Suprapubic skin (tissue), 4 donors: ENCODE data around the gene EPB41L2. TPM values are rescaled to one million over a fixed set of nuclear protein-coding genes. Genes with fewer than 3 reads are reported as not detected.

ENCODE experiments used
- DNase-seq, 2 donors: peaks; one replicate each; pipeline ENCODE4 v3.0.0-alpha.2; 2019; ENCODE audit warnings: low spot score in 2 of 2
- H3K27ac ChIP-seq: fragments of 200-600 bp; sonication (generic); one replicate; pipeline ENCODE4 v1.5.1; 2019
- H3K27me3 ChIP-seq: fragments of 200-600 bp; sonication (generic); one replicate; pipeline ENCODE4 v1.5.1; 2019
- H3K36me3 ChIP-seq: fragments of 200-600 bp; sonication (generic); one replicate; pipeline ENCODE4 v1.5.1; 2019
- H3K4me1 ChIP-seq: fragments of 200-600 bp; sonication (generic); one replicate; pipeline ENCODE4 v1.5.1; 2019
- H3K4me3 ChIP-seq: fragments of 200-600 bp; sonication (generic); one replicate; pipeline ENCODE4 v1.5.1; 2019; ENCODE audit warnings: mild to moderate bottlenecking
- H3K9me3 ChIP-seq: fragments of 200-600 bp; sonication (generic); one replicate; pipeline ENCODE4 v1.5.1; 2019
- EP300 ChIP-seq: sonication (generic); formaldehyde crosslinking; IDR thresholded peaks from one replicate; pipeline ENCODE4 v1.6.1; 2017; ENCODE audit warnings: antibody characterized with exemption
- POLR2A ChIP-seq, 2 donors: fragments of 450-650 bp; IDR thresholded peaks; one replicate each; pipeline ENCODE4 v1.6.1; 2017; ENCODE audit warnings: antibody characterized with exemption in 2 of 2, mild to moderate bottlenecking in 2 of 2, moderate library complexity in 2 of 2
- POLR2AphosphoS5 ChIP-seq, 3 donors: sonication (generic); formaldehyde crosslinking; IDR thresholded peaks; one replicate each; pipeline ENCODE4 v1.6.1; 2017; ENCODE audit warnings: antibody characterized with exemption in 3 of 3
- WGBS: methylation state at CpG from one replicate; pipeline ENCODE4 v1.1.5; 2018; 5-methylcytosine and 5-hydroxymethylcytosine counted together
- total RNA-seq, 4 donors: library from RNA; depleted of rRNA; stranded (reverse); fragments of >200 nt; gene quantifications; one replicate each; pipeline ENCODE4 v1.1.0, GENCODE V29; 2016
- TF ChIP-seq, protein P1 (sequence below), 2 donors: fragments of 200-600 bp in 1 of 2; fragments of 450-650 bp in 1 of 2; sonication (generic) in 1 of 2; IDR thresholded peaks; one replicate each; pipeline ENCODE4 v1.5.1; 2016 to 2019; ENCODE audit warnings: antibody characterized with exemption in 2 of 2, mild to moderate bottlenecking in 1 of 2, moderate library complexity in 1 of 2

The EPB41L2 gene
- total RNA-seq, 4 donors from 2014 or later = 11.4 to 26.8 (median 15.4) TPM

DNA sequence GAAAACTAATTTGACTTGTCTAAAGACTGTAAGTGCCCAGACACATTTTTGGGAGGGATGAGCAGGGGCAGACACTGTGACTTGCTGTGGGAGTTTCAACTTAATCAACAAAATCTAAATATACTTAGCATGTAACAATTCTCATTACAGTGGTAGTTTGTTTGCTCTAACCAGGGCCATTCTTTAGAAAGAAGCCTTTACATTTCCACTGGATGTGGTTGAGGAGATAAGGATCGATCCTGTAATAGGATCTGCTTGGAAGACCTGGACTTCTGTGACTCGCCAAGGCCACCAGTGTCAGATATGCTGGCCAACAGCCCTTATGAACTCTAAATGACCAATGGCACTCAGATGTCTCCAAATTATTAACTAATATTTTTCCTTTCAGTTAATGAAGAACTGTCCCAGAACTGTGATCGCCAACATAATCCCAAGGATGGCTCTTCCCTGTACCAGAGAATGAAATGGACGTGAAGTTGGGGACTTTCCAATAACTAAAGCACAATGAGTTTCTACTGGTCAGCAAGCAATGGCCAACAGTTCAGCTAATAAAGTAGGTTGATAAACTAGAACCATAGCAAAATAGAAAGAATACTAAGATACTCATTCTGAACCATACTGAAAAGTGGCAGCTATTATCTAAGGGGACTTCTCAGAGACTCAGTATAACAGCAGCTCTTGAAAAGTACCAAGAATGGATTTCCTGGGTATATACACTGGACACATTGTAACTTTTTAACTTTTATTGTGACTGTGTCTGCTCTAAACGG, 228.4 kb downstream of the EPB41L2 start:
- TF ChIP-seq POLR2A (IDR thresholded peaks at IDR 0.05) = no peak
- TF ChIP-seq, protein P1, sequence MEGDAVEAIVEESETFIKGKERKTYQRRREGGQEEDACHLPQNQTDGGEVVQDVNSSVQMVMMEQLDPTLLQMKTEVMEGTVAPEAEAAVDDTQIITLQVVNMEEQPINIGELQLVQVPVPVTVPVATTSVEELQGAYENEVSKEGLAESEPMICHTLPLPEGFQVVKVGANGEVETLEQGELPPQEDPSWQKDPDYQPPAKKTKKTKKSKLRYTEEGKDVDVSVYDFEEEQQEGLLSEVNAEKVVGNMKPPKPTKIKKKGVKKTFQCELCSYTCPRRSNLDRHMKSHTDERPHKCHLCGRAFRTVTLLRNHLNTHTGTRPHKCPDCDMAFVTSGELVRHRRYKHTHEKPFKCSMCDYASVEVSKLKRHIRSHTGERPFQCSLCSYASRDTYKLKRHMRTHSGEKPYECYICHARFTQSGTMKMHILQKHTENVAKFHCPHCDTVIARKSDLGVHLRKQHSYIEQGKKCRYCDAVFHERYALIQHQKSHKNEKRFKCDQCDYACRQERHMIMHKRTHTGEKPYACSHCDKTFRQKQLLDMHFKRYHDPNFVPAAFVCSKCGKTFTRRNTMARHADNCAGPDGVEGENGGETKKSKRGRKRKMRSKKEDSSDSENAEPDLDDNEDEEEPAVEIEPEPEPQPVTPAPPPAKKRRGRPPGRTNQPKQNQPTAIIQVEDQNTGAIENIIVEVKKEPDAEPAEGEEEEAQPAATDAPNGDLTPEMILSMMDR (IDR thresholded peaks at IDR 0.05) = no peak
- TF ChIP-seq EP300 = no peak
- TF ChIP-seq POLR2AphosphoS5 (IDR thresholded peaks at IDR 0.05) = no peak
- Histone ChIP-seq H3K27me3 (no peaks in the 10 kb centered on the region), H3K4me1 (peaks cover 8% of the 10 kb centered on the region), H3K4me3 (no peak overlapping the region), H3K9me3 (no peaks in the 10 kb centered on the region), H3K36me3 (no peaks in the 10 kb centered on the region), H3K27ac (no peak overlapping the region)
- no peak for DNase-seq
- WGBS = 95% methylated on average over 5 of the region's 5 CpGs

DNA sequence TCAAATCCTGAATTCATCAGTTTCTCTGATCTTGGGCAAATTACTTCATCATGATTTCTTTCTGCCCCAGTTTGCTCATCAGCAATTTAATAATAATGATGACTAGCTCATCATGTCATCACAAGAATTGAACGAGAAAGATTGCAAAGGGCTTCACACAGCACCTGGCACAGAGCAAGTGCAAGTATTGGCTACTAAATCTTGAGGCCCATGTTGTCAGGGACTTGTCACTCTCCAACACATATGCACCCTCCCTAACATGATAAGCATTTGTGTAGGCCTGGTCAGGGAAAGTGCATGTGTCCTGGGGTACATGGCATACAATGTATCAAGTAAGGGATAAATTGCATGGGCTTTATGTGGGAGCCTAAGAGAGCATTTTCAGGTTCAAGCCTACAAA, 229.5 kb downstream of the EPB41L2 start:
- no peak for DNase-seq
- H3K27ac ChIP-seq = no peak overlapping the region
- no peak overlapping the region for H3K4me3 ChIP-seq
- peaks cover 5% of the 10 kb centered on the region for H3K4me1 ChIP-seq
- no peaks in the 10 kb centered on the region for H3K9me3 ChIP-seq
- no peaks in the 10 kb centered on the region for H3K36me3 ChIP-seq
- no peaks in the 10 kb centered on the region for H3K27me3 ChIP-seq
- 78% methylated on average over 1 of the region's 1 CpG for WGBS
- TF ChIP-seq POLR2A (IDR thresholded peaks at IDR 0.05) (no peak), EP300 (no peak), POLR2AphosphoS5 (IDR thresholded peaks at IDR 0.05) (no peak)
- TF ChIP-seq, protein P1 (IDR thresholded peaks at IDR 0.05) = no peak

DNA sequence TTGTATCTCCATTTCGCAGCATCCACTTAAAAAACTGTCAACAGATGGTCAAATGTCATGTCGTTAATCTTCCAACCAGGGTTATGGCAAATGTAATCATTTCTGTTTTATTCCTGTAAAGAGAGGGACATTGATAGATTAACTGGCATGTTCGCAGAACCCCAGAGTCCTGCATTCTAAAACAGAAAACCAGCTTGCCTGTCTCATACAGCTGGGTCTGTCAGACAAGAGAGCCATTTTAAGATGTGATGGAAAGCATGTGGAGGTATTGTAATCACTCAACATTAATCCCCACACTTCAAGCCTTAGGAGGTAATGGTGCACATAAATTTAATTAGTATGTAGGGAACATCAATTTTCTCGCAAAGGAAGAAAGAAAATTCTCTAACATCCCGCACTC, 231.4 kb downstream of the EPB41L2 start:
- H3K27me3 ChIP-seq = no peaks in the 10 kb centered on the region
- no peak overlapping the region for H3K27ac ChIP-seq
- no peaks in the 10 kb centered on the region for H3K4me1 ChIP-seq
- 91% methylated on average over 5 of the region's 5 CpGs for WGBS
- no peak for DNase-seq
- H3K4me3 ChIP-seq = no peak overlapping the region
- H3K36me3 ChIP-seq = no peaks in the 10 kb centered on the region
- TF ChIP-seq POLR2A (IDR thresholded peaks at IDR 0.05) (no peak), POLR2AphosphoS5 (IDR thresholded peaks at IDR 0.05) (no peak), EP300 (no peak)
- TF ChIP-seq, protein P1 (IDR thresholded peaks at IDR 0.05) = no peak
- no peaks in the 10 kb centered on the region for H3K9me3 ChIP-seq

DNA sequence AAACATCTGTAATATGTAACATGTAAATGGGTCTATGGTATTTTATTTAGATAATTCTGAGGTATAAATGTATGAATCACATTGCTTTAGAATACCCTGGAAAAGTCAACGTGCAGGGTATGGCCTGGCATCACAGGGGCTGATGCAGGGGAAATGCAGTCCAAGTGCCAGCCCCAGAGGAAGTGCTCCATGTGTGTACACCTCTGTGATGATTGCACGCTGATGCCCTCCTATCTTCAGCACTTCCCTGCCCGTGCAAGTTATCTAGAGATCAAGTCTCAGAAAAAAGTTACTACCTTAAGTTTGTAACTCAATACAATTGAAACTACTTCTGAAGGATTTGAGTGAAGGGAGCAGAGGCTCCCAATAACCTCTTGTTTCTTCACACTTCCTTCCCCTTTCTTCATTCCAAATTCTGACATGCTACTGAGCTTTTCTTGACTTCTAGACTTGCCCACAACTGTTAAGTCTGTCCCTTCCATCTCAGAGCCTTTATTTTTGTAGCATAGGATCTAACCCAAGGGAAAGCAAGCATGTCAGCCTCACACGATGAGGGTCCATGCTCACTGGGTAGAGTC, 233.6 kb downstream of the EPB41L2 start:
- Histone ChIP-seq H3K4me3 (no peak overlapping the region), H3K4me1 (no peaks in the 10 kb centered on the region), H3K27ac (no peak overlapping the region), H3K36me3 (no peaks in the 10 kb centered on the region), H3K27me3 (no peaks in the 10 kb centered on the region), H3K9me3 (no peaks in the 10 kb centered on the region)
- WGBS = 81% methylated on average over 4 of the region's 4 CpGs
- TF ChIP-seq EP300 = no peak
- no peak for TF ChIP-seq POLR2AphosphoS5 (IDR thresholded peaks at IDR 0.05)
- no peak for TF ChIP-seq POLR2A (IDR thresholded peaks at IDR 0.05)
- TF ChIP-seq, protein P1 (IDR thresholded peaks at IDR 0.05) = no peak
- DNase-seq = no peak
